Stimulated activated naive CD8-positive, alpha-beta T cell treated with anti-CD3 and anti-CD28 coated beads, Interleukin-15, Interleukin-2, amounts not matched to agents 100 ng/mL and 50 ng/mL, for 24 hours (primary cell): ENCODE data around the gene FSTL4.

Experiments
- H3K27ac Mint-ChIP-seq: one replicate; pipeline ENCODE4 v1.8.0; 2021; ENCODE audit warnings: mild to moderate bottlenecking, mixed read lengths
- H3K27me3 Mint-ChIP-seq: one replicate; pipeline ENCODE4 v1.8.0; 2021; ENCODE audit warnings: mixed read lengths
- H3K36me3 Mint-ChIP-seq: one replicate; pipeline ENCODE4 v1.8.0; 2021; ENCODE audit warnings: low read depth, mixed read lengths
- H3K4me1 Mint-ChIP-seq: one replicate; pipeline ENCODE4 v1.8.0; 2021; ENCODE audit warnings: low read depth, mixed read lengths
- H3K4me3 Mint-ChIP-seq: one replicate; pipeline ENCODE4 v1.8.0; 2021; ENCODE audit warnings: mild to moderate bottlenecking, mixed read lengths
- H3K9me3 Mint-ChIP-seq: one replicate; pipeline ENCODE4 v1.8.0; 2021; ENCODE audit warnings: mixed read lengths

The FSTL4 gene

DNA sequence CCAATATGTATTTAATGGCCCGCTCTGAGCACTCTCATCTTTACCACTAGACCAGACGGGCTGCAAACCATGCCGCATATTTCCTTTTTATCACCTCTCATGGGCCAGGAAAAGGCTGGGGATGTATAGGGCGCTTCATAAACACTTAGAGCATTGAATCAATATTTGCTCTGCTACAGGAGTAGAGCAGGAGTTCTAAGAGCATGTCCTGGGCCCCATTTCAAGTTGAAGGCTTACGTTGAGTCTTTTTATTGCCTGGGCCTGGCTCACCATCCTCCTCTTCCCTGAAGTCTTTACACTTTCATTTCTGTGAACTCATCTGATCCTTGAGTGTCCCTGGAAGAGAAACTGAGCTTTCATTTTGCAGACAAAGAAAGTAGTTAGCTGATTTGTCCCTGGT lies 112.4 kb downstream of the FSTL4 start:
- Mint-ChIP-seq H3K9me3 (no peaks in the 10 kb centered on the region), H3K4me3 (no peak overlapping the region), H3K27me3 (peaks cover 7% of the 10 kb centered on the region), H3K4me1 (no peaks in the 10 kb centered on the region), H3K27ac (no peak overlapping the region), H3K36me3 (no peaks in the 10 kb centered on the region)

DNA sequence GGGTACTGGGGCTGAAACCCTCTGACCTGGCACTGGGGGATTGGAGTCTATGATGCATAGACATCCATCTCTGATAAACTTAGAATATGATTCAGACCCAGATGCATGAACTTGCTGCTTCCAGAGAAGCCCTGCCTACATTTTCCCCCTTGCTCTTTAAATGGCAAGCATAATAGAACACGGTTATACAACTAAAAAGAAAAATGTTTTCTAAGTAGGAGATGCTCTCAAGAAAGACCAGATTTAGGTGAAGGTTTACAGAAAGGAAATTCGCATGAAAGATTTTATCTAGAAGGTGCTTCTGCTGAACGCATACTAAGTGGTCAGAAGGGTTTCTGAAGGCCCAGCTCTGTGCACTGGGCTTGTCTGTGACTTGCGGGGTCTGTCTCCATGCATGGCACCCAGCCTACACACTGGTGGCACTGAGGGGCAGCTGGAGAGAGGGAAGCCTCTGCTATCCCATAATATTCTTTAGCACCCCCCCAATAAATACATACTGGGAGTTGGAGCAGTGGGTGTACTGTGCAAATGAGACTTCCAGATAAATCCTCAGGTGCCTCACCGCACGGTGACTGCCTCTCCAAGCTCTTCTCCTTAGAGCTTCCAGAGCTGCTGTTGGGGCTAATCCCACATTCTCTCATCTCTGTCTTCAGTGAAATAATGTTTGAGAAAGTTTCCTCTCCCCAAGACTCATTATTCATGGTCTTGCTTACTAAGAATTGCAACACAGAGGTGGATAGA lies 114.6 kb downstream of the FSTL4 start:
- Mint-ChIP-seq H3K36me3 (no peaks in the 10 kb centered on the region), H3K4me1 (no peaks in the 10 kb centered on the region), H3K9me3 (no peaks in the 10 kb centered on the region), H3K27me3 (peaks cover 7% of the 10 kb centered on the region), H3K4me3 (no peak overlapping the region), H3K27ac (no peak overlapping the region)

DNA sequence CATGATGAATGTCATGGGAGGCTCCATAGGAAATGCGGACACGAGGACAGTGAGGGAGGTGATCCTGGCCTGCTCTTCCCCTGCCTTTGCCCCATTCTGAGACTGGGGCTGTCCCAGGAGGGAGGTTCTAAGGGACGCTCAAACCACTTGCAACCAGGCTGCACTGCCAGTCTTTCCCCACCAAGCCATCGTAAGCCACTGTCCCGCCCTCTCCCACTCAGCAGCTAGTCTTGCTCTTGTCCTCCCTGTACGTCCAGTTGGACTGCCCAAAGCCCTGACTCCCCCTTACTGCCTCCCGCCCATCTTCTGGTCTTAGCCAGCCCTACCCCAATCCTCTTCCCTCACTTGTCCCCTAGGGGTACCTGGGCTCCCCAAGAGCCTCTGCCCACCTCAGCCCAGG lies 115.7 kb downstream of the FSTL4 start:
- Mint-ChIP-seq H3K4me1 (no peaks in the 10 kb centered on the region), H3K4me3 (no peak overlapping the region), H3K27me3 (peaks cover 1% of the 10 kb centered on the region), H3K36me3 (no peaks in the 10 kb centered on the region), H3K27ac (no peak overlapping the region), H3K9me3 (no peaks in the 10 kb centered on the region)

DNA sequence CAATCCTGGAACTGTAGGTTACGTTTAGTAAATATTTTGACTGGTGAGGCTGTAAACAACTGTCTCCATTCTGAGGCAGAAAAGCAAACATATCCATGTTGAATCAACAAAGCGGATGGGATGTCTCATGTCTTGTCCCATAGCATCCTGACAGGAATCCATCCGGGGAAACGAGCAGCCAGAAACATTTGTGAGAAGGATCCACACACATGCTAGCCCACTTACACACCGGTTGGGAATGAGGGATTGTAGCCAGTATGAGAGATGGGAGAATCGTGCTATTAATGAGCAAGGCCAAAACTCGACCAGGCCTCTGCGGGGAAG lies 117.5 kb downstream of the FSTL4 start:
- Mint-ChIP-seq H3K4me1 (no peaks in the 10 kb centered on the region), H3K36me3 (no peaks in the 10 kb centered on the region), H3K4me3 (no peak overlapping the region), H3K9me3 (no peaks in the 10 kb centered on the region), H3K27me3 (no peaks in the 10 kb centered on the region), H3K27ac (no peak overlapping the region)

DNA sequence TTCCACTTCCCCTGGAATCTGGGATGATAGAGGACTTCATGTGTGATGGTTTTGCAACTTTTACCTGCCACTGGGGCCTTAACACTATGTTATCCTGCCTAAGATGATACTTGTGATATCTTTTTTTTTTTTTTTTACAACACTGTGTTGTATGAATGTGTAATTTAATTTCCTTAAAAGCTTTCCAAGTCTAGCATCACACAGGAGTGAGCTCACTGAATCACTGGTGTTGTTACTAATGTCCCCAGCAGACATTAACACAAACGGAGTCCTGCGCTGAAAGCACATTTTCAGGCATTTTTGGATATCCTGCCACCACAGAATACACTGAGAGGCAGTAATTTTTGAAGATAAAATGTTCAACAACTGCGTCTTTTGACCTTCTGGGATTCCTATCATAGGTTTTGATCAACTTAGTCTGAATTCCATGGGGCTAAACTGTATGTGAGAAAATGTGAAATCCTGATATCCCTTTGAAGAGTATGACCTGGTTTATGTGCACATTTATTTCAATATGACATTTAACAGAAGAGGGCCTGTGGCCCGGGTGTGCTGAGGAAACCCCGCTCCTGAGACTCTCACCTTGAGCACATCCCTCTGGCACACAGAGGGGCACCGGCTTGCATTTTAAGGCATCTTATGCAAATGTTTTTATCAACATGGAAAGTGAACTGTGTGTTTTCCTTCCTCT lies 118.0 kb downstream of the FSTL4 start:
- no peak overlapping the region for H3K4me3 Mint-ChIP-seq
- no peaks in the 10 kb centered on the region for H3K9me3 Mint-ChIP-seq
- H3K27ac Mint-ChIP-seq: no peak overlapping the region
- no peaks in the 10 kb centered on the region for H3K27me3 Mint-ChIP-seq
- no peaks in the 10 kb centered on the region for H3K4me1 Mint-ChIP-seq
- no peaks in the 10 kb centered on the region for H3K36me3 Mint-ChIP-seq

DNA sequence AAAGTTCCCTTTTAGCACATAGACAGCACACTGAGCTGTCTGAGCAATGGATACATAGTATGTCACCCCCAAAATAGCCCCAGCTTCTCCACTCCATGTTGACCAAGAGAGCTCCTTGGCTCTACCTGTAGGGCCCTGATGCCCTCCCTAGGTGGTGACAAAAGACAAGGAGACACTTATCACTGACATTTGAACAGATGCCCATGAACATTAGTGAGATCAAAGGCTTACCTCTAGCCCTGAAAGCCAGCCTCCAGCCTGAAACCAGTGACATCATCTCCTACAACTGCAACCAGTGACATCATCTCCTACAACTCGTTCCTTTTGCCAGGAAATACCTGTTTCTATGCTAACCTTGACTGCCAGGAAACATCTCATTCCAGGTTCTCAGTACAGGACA lies 122.7 kb downstream of the FSTL4 start:
- H3K9me3 Mint-ChIP-seq: no peaks in the 10 kb centered on the region
- H3K27me3 Mint-ChIP-seq: no peaks in the 10 kb centered on the region
- no peaks in the 10 kb centered on the region for H3K4me1 Mint-ChIP-seq

DNA sequence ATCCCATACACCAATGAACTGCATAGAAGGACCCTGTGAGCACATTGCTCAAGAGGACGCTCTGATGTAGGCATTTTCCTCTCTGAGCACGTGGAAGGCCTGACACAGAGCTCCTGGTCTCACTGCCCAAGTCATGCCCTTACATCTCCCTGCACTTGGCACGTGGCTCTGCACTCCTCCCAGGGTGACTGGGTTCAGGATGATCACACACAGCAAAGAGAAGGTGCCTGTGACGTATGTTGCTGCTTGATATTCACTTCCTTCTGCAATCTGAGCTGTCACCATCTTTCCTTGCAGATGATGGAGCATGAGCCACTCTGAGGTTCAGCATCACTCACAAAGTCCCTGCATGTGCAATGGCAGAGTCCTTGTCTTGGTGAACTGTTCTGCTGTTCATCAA lies 125.2 kb downstream of the FSTL4 start:
- no peaks in the 10 kb centered on the region for H3K36me3 Mint-ChIP-seq
- H3K4me3 Mint-ChIP-seq: no peak overlapping the region
- H3K27ac Mint-ChIP-seq: no peak overlapping the region
- H3K27me3 Mint-ChIP-seq: no peaks in the 10 kb centered on the region
- H3K4me1 Mint-ChIP-seq: no peaks in the 10 kb centered on the region
- no peaks in the 10 kb centered on the region for H3K9me3 Mint-ChIP-seq

More for the DNA sequence above, 122.7 kb downstream of the FSTL4 start:
- H3K36me3 Mint-ChIP-seq: no peaks in the 10 kb centered on the region
- H3K4me3 Mint-ChIP-seq: no peak overlapping the region
- no peak overlapping the region for H3K27ac Mint-ChIP-seq

DNA sequence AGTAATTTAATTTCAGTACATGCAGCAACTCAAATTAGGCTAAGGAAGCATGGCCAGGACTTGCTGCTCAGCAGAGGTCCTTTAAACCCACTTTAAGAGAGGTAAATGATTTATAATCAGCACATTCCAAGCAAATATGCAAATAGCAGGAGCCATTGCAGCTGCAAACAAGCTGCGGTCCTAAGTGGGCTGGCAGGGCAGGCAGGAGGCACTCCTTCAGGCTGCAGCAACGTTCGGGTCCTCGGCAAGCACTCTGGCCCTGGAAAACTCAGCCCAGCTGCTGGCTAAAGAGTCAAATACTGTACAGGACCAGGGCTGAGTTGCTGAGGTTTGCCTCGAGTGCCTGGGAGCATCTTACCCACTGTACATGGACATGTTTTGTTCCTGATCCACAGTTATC lies 126.9 kb downstream of the FSTL4 start:
- Mint-ChIP-seq H3K9me3 (no peaks in the 10 kb centered on the region), H3K27ac (no peak overlapping the region), H3K36me3 (no peaks in the 10 kb centered on the region), H3K4me1 (no peaks in the 10 kb centered on the region), H3K4me3 (no peak overlapping the region), H3K27me3 (no peaks in the 10 kb centered on the region)

DNA sequence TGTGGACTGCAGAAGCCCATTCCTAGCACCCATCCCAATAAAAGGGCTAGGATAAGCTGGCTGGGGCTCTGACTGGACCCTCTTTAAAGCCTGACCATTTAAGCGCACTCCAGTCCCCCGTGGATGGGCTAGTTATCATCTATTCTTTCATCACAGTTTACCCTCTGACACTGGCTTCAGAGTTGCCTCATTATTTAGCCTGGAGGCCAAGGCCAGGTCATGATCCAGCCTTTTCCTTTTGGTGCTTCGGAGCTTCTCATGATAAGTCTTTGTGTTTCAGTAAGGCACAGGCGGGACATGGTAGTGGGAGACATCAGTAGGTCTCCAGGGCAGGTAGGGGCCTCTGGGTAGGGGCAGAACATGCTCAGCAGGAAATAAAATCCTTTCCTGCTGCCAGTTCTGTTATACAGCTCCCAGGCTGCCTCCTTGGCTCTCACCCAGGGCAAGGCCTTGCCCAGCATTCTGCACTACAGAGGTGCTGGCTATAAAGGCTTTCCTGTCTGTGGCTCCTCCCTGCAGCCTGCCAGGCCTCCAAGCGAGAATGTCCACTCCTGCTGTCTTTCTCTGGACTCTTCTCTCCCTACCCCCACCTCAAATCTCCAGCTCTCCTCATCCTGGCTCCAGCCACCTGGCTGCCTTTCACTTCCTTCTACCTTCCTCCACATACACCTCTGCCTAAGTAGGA lies 128.8 kb downstream of the FSTL4 start:
- Mint-ChIP-seq H3K4me1 (no peaks in the 10 kb centered on the region), H3K9me3 (no peaks in the 10 kb centered on the region), H3K4me3 (no peak overlapping the region), H3K36me3 (no peaks in the 10 kb centered on the region), H3K27ac (no peak overlapping the region), H3K27me3 (no peaks in the 10 kb centered on the region)

DNA sequence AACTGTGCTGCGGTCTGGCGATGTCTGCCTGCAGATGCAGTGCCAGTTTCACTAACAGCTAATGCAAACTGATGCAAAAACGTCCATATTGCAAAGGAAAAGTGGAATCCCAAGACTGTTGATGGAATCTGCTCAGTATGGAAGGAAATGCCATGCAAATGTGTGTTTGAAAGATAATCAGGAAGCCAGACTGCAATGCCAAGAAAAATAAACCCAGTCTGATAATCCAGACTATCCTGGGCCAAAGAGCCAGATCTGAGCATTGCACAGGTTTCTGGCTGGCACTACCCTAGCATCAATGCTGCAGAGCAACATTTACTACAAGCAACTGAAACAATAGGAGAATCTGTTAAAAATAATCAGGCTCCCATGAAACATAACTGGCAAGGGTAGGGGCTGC lies 130.3 kb downstream of the FSTL4 start:
- Mint-ChIP-seq H3K36me3 (no peaks in the 10 kb centered on the region), H3K9me3 (no peaks in the 10 kb centered on the region), H3K4me1 (no peaks in the 10 kb centered on the region), H3K27me3 (no peaks in the 10 kb centered on the region), H3K27ac (no peak overlapping the region), H3K4me3 (no peak overlapping the region)

DNA sequence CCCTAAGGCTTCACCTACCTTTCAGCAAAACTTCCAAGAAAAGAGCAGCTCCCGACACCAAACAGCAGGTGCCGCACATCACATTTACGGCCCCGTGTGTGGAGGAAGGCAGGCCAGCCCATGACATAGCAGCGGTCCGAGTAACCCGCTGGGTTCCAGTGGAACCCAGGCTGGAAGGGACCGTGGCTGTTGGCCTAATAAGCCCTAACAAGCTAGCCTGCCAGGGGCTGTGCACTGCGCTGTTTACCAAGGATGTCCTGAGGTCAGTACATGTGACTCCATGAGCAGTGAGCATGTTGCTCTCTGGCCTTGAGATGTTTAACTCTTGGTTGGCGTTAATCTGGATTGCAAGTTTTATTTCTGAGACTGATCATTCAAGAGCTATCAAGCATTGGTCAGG lies 131.5 kb downstream of the FSTL4 start:
- Mint-ChIP-seq H3K9me3 (no peaks in the 10 kb centered on the region), H3K4me1 (no peaks in the 10 kb centered on the region), H3K4me3 (no peak overlapping the region), H3K27me3 (no peaks in the 10 kb centered on the region), H3K36me3 (no peaks in the 10 kb centered on the region), H3K27ac (no peak overlapping the region)

DNA sequence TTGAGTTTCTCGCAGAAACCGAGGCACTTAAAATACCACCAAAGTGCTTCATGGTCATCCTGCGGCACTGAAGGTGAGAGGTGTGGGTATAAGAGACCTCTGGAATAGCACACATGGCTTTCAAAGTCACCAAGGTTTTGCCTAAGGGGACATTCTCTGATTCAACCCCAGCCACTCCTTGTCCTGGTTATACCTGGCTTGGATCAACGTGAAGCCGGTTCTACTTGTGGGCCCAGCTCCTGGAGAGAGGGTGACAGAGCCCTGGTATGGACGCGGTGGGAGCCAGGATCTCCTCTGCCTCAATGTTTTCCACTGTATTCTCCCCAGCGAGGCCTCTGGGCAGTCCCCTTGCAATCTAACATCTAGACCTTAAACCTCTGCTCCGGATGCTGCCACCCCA lies 132.0 kb downstream of the FSTL4 start:
- no peaks in the 10 kb centered on the region for H3K9me3 Mint-ChIP-seq
- no peaks in the 10 kb centered on the region for H3K27me3 Mint-ChIP-seq
- no peaks in the 10 kb centered on the region for H3K36me3 Mint-ChIP-seq
- H3K4me3 Mint-ChIP-seq: no peak overlapping the region
- H3K4me1 Mint-ChIP-seq: no peaks in the 10 kb centered on the region
- H3K27ac Mint-ChIP-seq: no peak overlapping the region

DNA sequence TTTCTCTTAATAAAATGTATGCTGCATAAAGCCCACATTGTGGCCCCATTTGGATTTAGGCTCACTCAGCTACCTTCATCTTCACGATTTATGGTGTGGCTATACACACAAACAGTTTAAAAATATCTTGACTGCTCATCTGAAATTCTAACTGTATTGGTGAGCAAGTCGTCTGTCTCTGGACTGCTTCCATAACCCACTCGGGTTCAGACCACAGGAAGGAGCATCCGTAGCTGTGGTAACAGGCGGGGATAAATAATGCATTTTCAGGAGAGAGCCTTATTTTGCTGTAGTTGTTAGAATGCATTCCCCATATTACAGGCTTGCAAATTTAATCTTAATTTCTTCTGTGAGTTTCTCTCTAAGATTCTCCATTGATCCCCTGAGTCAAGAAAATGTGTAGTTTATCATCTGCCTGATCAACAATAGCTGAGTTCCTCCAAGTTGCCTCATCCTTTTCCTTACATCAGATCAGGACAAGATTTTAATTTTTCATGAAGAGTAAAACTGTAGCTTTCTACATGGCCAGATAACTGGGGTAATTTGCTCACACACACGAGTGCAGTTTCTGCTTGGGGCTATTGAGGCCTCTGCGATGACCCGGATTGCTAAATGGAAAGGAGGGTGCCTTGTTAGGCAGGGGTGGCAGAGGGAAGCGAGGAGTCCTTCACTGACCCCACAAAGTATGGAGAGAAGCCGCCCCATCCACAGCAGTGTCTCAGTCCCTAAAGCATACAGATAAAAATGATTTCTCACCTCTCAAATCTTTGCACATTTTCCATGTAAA lies 133.9 kb downstream of the FSTL4 start:
- peaks cover 8% of the 10 kb centered on the region for H3K27me3 Mint-ChIP-seq
- H3K4me3 Mint-ChIP-seq: no peak overlapping the region
- H3K4me1 Mint-ChIP-seq: no peaks in the 10 kb centered on the region
- no peak overlapping the region for H3K27ac Mint-ChIP-seq
- H3K9me3 Mint-ChIP-seq: no peaks in the 10 kb centered on the region
- H3K36me3 Mint-ChIP-seq: no peaks in the 10 kb centered on the region

DNA sequence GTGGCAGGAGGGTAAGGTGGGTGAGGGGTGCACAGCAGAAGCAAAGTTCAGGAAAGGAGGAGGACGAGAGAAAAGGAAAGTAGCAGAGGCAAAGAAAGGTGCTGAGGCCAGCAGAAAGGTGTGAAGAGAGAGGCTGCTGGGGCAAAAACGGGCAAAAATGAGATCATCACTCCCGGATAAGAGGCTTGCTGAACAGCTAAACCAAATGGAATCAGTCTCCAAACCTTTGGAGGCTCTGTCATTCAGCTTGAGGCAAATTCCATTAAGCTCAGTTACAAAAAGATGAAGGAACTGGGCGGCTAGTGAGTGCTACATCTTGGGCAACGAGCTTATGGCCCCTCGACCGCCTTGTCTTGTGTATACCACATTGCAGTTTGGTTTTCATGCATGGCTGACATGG lies 136.4 kb downstream of the FSTL4 start:
- Mint-ChIP-seq H3K27ac (peak overlapping the region; percentile 61), H3K4me1 (no peaks in the 10 kb centered on the region), H3K4me3 (no peak overlapping the region), H3K9me3 (no peaks in the 10 kb centered on the region), H3K27me3 (peaks cover 9% of the 10 kb centered on the region), H3K36me3 (no peaks in the 10 kb centered on the region)
